Stimulated activated naive CD4-positive, alpha-beta T cell (primary cell): ENCODE results near the gene ZDHHC17.

Source experiments
- DNase-seq, 6 experiments: peaks; one replicate each; lab custom pipeline; 2025; lab: John Stamatoyannopoulos, UW

Gene ZDHHC17

GRCh38 chr12:76820888-76821482, 57.1 kb downstream of the ZDHHC17 start:
- no peak for DNase-seq

- DNase-seq, result no peak
Measured at GRCh38 chr12:76830436-76830835, 66.5 kb downstream of the ZDHHC17 start.

- no peak for DNase-seq
Measured at GRCh38 chr12:76836633-76837032, 72.7 kb downstream of the ZDHHC17 start.

- no peak for DNase-seq
Measured at GRCh38 chr12:76847260-76847659, 83.3 kb downstream of the ZDHHC17 start.

- no peak for DNase-seq
Measured at GRCh38 chr12:76848132-76848531, 84.2 kb downstream of the ZDHHC17 start.

GRCh38 chr12:76852106-76852505, 88.2 kb downstream of the ZDHHC17 start:
- DNase-seq, result no peak

- DNase-seq, result no peak
Measured at GRCh38 chr12:76855271-76855670, 91.4 kb downstream of the ZDHHC17 start.

- DNase-seq, result no peak
Measured at GRCh38 chr12:76856018-76856644, 92.2 kb downstream of the ZDHHC17 start.

- DNase-seq, result no peak
Measured at GRCh38 chr12:76859611-76860010, 95.7 kb downstream of the ZDHHC17 start.

- DNase-seq, result no peak
Measured at GRCh38 chr12:76860256-76860655, 96.3 kb downstream of the ZDHHC17 start.

GRCh38 chr12:76863005-76863670, 99.2 kb downstream of the ZDHHC17 start:
- no peak for DNase-seq

- DNase-seq, result no peak
Measured at GRCh38 chr12:76863837-76864236, 99.9 kb downstream of the ZDHHC17 start.

- no peak for DNase-seq
Measured at GRCh38 chr12:76864791-76865400, 101.0 kb downstream of the ZDHHC17 start.

- DNase-seq, result no peak
Measured at GRCh38 chr12:76866151-76866567, 102.2 kb downstream of the ZDHHC17 start.

GRCh38 chr12:76866726-76867125, 102.8 kb downstream of the ZDHHC17 start:
- DNase-seq, result no peak

GRCh38 chr12:76871082-76871481, 107.2 kb downstream of the ZDHHC17 start:
- DNase-seq, result no peak

GRCh38 chr12:76871742-76872141, 107.8 kb downstream of the ZDHHC17 start:
- no peak for DNase-seq

GRCh38 chr12:76872415-76872814, 108.5 kb downstream of the ZDHHC17 start:
- no peak for DNase-seq

- DNase-seq, result no peak
Measured at GRCh38 chr12:76874027-76874426, 110.1 kb downstream of the ZDHHC17 start.

GRCh38 chr12:76874491-76875190, 110.7 kb downstream of the ZDHHC17 start:
- DNase-seq, result no peak

GRCh38 chr12:76876696-76877229, 112.8 kb downstream of the ZDHHC17 start:
- no peak for DNase-seq
